Measurements from ENCODE around the gene CHMP2A.
"Not testable (repeated sequence)": the region's sequence is repeated elsewhere in the genome, so short reads cannot be mapped to it uniquely, and the experiment has no call there.

Gene CHMP2A

DNA sequence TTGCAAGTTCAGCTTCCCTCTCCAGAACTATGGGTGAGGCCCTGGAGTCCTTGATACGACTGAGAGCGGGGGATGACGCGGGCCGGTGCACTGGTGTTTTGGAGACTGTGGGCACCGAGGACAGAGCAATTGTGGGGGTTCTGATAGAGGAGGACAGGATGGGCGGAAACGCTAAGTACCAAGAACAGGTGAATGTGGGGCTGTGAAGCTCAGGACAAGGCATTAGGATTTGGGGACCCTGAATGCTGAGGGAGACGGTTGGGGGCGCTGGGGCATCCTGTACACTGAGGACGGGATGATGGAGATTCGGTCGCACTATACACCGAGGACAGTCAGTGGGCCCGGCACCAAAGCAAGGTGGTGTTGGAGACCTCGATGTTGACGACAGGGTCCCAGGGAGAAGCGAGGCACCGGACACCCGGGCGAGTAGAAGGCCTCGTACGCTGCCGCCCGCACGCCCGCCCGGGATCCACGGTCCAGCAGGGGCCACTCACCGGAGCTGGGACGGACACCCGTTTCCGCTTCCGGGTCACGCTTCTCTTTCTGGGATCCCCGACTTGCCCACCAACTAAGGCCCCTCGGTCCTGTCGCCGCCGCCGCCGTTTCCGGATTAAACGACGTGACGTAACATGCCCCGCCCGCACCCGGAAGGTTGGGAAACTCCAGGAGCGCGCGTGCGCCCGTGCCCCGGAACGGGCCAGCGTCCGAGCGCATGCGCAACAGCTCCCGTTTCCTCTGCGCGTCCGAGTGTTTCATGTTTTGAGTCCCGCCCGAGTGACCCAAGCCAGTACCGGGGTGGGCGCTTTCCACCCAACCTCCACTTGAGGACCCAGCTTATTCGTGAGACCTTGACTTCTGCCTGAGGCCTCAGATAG lies at the start of gene CHMP2A:
Gene CHMP2A, minus strand, starts transcription at position 612 of the 875 bp plus-strand sequence. CDS start 893 bp downstream, outside the sequence.
- DNase-seq = no peak

DNA sequence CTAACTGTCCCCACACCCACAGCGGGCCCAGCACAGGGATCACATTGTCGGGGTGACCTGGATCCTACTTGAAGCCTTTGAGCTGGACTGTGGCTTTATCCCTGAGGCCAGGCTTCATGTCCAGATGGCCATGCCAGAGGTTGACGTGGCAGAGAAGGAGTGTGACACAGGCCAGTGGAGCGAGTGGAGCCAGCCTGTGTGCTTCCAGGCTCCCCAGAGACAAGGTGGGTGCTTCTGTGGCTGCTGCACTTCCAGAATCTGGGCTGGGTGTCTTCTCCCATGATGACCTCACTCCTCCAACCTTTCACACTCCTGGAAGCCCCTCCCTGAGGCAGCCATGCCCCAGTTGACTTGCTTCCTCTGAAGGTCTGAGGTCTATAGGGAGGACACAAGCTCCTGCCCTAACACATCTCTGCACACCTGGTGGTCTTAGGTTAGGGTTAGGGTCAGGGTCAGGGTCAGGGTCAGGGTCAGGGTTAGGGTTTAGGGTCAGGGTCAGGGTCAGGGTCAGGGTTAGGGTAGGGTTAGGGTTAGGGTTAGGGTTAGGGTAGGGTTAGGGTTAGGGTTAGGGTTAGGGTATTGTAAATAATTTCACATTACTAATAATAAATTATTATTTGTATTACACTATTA lies 31.3 kb upstream of the CHMP2A start:
- DNase-seq = no peak

DNA sequence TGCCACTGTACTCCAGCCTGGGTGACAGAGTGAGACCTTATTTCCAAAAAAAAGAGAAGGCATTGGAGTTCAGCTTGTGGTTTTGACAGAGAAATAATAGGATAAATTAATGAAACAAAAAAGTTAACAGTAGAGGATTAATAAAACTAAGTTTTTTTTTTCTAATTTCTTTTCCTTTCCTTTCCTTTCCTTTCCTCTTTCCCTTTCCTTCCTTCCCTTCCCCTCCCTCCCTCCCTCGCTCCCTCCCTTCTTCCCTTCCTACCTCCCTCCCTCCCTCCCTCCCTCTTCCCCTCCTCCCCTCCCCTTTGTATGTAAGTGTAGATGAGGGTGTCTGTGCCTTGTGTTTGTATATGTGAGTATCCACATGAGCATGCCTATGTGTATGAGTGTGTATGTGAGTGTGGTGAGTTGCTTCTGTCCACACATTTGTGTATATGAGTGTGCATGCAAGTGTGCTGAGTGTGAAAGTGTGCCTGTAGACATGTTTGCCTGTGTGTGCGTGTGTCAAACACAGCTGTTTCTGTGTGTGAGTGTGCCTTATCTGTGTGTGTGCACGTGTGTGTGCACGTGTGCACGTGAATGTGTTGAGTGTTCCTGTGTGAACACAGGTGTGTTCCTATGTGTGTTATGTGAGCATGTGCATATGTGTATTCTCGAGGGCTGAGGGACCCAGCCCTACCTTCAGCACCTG lies 30.7 kb upstream of the CHMP2A start:
- DNase-seq = no peak

GRCh38 chr19:58584498-58585441 lies 29.9 kb upstream of the CHMP2A start:
- no peak for DNase-seq

- no peak for DNase-seq
Observed at GRCh38 chr19:58582985-58583384, 28.1 kb upstream of the CHMP2A start.

GRCh38 chr19:58581227-58582141 lies 26.6 kb upstream of the CHMP2A start:
- no peak for DNase-seq

GRCh38 chr19:58579473-58580142 lies 24.7 kb upstream of the CHMP2A start:
- DNase-seq = no peak

- DNase-seq = no peak
Observed at GRCh38 chr19:58578012-58578925, 23.4 kb upstream of the CHMP2A start.

DNA sequence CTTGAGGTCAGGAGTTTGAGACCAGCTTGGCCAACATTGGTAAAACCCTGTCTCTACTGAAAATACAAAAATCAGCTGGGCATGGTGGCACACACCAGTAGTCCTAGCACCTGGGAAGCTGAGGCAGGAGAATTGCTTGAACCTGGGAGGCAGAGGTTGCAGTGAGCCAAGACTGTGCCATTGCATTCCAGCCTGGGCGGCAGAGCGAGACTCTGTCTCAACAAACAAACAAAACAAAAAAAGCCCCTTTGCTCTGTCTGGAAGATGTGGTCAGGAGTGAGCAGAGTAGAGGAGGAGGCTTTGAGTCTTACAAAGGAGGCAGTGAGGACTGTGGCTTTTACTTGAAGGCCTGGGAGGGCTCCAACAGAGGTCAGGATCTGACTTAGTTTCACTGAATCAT lies 22.7 kb upstream of the CHMP2A start:
- not testable (repeated sequence) for DNase-seq

GRCh38 chr19:58575183-58576041 lies 20.5 kb upstream of the CHMP2A start:
- no peak for DNase-seq

DNA sequence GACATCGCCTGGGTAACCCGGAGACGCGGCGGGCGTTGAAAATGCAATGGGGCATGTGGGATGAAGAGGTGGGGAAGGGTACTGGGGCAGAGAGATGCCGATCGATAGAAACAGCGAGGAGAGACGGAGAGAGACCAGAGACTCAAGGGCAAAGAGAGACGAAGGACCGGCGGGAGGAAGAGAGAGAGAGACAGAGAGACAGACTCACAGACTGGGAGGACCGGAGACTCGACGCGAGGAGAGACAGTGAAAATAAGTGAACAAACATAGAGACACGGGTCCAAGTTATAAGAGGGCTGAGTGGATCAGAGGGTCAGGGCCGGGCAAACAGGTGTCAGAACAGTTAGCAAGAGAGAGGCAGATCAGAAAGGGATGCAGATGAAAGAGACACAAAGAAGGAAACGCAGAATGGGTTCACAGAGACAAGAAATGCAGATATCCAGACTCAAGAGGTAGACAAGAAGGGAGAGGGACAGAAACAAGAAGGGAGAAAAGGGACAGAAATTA lies 18.8 kb upstream of the CHMP2A start:
- DNase-seq = no peak

DNA sequence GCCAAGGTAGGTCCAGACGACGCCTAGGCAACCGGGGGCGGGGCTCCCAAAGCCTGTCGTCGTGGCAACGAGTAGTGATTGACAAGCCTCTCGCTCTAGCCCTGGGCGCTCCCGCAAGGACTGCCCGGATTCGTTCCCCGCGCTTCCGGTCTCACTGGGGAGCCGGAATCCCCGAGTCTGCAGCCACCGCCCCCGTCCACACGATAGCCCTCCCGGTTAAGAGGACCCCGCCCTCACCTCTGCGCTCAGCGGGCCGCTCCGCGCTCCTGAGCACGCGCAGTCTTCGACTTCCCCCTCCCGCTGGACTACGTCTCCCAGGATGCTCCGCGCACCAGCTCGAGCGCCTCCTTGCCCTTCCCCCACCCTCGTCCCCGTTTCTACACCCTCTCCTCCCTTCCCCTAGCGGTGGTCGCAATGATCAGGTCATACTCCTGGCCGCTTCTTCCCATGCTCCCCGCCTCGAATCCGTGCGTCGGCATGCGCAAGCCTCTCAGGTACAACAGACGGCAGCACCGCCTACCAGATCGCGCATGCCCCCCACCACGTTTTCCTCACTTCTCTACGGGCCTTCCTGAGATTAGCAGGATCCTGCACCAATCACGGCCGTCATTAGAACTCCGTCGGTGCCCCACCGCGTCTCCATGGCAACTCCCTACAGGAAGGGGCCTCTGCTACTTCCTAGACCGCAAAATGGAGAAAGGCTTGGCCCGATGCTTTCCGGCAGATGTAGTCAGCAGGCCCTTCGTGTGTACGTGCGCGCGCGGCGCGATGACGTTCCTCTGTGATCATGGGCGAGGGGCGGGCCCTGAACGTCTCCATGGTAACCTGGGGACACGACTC lies 18.1 kb upstream of the CHMP2A start, which contains the start of gene MZF1:
Gene MZF1, minus strand, starts transcription at position 518 of the 840 bp plus-strand sequence. CDS start 1,946 bp downstream, outside the sequence.
- no peak for DNase-seq

DNA sequence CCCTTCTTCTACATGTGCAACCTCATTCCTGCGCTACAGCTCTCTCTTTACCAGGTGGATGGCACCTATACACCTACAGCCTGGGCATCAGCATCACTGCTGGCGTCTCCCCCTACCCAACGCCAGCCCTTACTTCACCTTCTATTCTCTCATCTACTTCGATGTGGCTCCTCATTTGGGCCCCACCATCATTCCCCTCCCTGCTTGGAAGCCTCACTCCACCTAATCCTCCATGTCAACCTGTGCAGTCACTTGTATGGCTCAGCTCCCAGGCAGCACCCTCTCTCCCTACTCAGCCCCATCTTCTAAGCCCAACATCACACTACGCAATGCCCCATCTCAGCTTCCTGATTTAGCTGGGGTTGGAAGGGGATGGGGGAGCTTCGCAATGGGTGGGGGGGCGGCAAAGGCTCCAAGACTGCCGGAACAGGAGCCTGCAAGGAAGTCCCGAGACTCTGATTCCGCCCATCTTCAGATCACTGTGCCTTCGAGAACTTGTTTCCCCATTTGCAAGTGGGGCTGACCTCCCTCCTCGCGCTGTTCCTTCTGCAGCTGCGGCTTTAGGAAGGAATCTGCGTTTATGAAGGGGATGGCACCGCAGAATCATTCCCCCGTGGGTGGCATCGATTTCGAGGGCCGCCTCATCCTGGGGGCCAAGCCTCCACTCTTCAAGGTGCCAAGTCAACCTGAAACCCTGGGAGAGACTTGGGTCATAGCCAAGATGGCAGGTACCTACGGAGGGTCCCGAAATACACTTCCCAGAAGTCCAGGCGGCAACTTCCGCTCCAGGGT lies 17.3 kb upstream of the CHMP2A start:
- no peak for DNase-seq

- DNase-seq = no peak
Observed at GRCh38 chr19:58571575-58571947, 16.7 kb upstream of the CHMP2A start.

DNA sequence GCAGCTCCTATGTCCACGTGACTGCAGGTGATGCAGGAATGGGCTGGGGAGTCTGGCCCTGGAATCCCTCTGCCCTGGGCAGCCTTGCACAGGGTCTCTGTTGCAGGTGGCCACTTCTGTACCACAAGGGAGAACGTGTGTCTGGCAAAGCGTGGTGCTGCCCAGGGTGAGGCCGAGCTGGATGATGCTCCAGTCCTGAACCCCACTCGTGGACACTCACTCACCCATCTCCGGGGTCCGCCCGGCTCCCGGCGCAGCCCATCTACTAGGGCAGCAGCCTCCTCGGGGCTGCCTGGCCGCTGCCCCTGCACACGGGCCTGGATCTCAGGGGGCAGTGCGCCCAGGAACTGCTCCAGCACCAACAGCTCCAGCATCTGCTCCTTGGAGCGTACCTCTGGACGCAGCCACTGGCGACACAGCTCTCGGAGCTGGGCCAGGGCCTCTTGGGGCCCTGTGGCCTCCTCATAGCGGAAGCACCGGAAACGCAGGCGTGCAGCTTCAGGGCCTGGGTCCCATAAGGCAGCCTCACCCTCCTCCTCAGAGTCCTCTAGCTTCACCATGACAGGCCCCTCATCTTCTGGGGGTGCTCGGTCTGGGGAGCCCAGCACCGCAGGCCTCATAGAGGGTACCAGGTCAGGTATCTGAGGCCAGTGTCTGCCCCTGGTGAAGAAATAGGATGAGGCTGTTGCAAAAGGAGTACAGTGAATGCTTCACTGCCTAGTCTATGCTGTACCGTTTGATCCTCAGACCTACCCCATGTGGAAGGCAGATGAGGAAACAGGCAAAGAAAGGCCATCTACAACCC lies 16.1 kb upstream of the CHMP2A start:
- DNase-seq = no peak
